ENCODE results near the gene POLR2A. TPM values are rescaled to one million over a fixed set of nuclear protein-coding genes. Genes with fewer than 3 reads are reported as not detected.

The POLR2A gene
- total and polyA plus RNA-seq, 2 of the 13 experiments (the other 11 are each of a cell fraction or from before 2014, with no cell fraction given): 17.8 to 18.3 TPM

- TF ChIP-seq RNF219 (CRISPR knock-in tag; IDR thresholded peaks at IDR 0.05): no peak
- TF ChIP-seq THAP11 (CRISPR knock-in tag; IDR thresholded peaks at IDR 0.05): no peak; the same call in 1 of the 2 replicates
- 0 out of 2 replicates have a peak, but pooled peaks have one; percentile 17 for TF ChIP-seq FOXP4 (CRISPR knock-in tag; IDR thresholded peaks at IDR 0.05)
- TF ChIP-seq TAF1 (CRISPR knock-in tag; IDR thresholded peaks at IDR 0.05): peak; percentile 21; the same call in 1 of the 2 replicates
- TF ChIP-seq GABPB1 (CRISPR knock-in tag; IDR thresholded peaks at IDR 0.05): peak; percentile 32; the same call in 1 of the 2 replicates
- TF ChIP-seq GPN1 (CRISPR knock-in tag; IDR thresholded peaks at IDR 0.05; ENCODE audit: borderline replicate concordance): no peak
- TF ChIP-seq ZFP91 (CRISPR knock-in tag; IDR thresholded peaks at IDR 0.05; ENCODE audit: borderline replicate concordance): 0 out of 2 replicates have a peak, but pooled peaks have one; percentile 9
- TF ChIP-seq GLI4 (CRISPR knock-in tag; IDR thresholded peaks at IDR 0.05; ENCODE audit: borderline replicate concordance): no peak
- TF ChIP-seq ZNF225 (CRISPR knock-in tag; IDR thresholded peaks at IDR 0.05): 0 out of 2 replicates have a peak, but pooled peaks have one; percentile 3
- TF ChIP-seq NCOA1 (CRISPR knock-in tag; IDR thresholded peaks at IDR 0.05): no peak
- 0 out of 2 replicates have a peak, but pooled peaks have one; percentile 38 for TF ChIP-seq RARA (CRISPR knock-in tag; IDR thresholded peaks at IDR 0.05)
- TF ChIP-seq PATZ1 (CRISPR knock-in tag; IDR thresholded peaks at IDR 0.05): peak; percentile 41
- TF ChIP-seq SPEN (CRISPR knock-in tag; IDR thresholded peaks at IDR 0.05; ENCODE audit: low read depth): peak; percentile 33; the same call in 1 of the 2 replicates
- 0 out of 2 replicates have a peak, but pooled peaks have one; percentile 33 for TF ChIP-seq ZBTB4 (CRISPR knock-in tag; IDR thresholded peaks at IDR 0.05; ENCODE audit: borderline replicate concordance)
- peak; percentile 32; the same call in 1 of the 2 replicates for TF ChIP-seq SIN3A (IDR thresholded peaks at IDR 0.05; ENCODE audit: borderline replicate concordance, low read depth, low read length)
Observed at GRCh38 chr17:7477392-7478275, 6.5 kb upstream of the POLR2A start (continued).

All from HepG2 (cell line).